CD1c-positive myeloid dendritic cell (primary cell): ENCODE data around the gene ERGIC1.

Source experiments
- DNase-seq: peaks from one replicate; pipeline ENCODE4 v3.0.0-alpha.2; 2016; ENCODE audit errors: extremely low spot score

The ERGIC1 gene

DNA sequence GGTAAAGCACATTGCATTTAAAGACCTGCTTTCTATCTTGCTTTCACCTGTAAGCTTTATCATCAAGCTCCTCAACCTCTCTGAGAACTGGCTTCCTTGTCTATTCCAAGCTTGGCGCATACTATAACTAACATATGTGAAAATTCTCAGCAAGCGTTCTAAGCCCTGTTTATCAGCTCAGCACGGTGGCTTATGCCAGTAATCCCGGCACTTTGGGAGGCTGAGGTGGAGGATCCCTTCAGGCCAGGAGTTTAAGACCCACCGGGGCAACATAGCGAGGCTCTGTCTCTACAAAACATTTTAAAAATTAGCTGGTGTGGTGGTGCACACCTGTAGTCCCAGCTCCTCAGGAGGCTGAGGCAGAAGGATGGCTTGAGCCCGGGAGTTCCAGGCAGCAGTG lies 147.9 kb downstream of the ERGIC1 start:
- no peak for DNase-seq

DNA sequence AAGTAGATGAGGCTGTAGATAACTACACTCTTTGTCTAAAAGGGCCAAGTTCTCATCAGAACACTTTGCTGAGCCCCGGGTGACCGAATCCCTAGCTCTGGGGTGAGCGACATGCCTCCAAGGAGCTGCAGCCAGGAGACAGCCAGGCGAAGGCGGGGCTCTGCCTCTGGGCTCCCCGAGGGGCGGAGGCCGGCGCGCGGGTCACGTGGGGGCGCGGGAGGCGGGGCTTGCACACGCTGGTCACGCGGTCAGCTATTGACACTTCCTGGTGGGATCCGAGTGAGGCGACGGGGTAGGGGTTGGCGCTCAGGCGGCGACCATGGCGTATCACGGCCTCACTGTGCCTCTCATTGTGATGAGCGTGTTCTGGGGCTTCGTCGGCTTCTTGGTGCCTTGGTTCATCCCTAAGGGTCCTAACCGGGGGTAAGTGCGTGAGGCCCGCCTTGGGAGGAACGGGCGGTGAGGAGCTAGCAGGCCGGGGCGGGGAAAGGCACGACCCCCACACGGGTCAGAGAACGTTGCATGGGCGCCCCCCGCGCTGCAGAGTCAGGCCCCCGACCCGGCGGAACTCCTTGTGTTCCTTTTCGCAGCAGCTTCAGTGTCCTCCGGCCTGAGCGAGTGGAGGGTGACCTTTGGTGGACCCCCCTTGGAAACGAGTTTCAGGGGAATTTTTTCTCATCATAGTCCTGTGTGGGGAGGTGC lies 149.6 kb downstream of the ERGIC1 start, which contains the start of gene ATP6V0E1:
ATP6V0E1 (plus strand) TSS at position 230 of the 702 bp plus-strand sequence; CDS start at position 320, 90 bp downstream.
- peak; percentile 95 for DNase-seq

DNA sequence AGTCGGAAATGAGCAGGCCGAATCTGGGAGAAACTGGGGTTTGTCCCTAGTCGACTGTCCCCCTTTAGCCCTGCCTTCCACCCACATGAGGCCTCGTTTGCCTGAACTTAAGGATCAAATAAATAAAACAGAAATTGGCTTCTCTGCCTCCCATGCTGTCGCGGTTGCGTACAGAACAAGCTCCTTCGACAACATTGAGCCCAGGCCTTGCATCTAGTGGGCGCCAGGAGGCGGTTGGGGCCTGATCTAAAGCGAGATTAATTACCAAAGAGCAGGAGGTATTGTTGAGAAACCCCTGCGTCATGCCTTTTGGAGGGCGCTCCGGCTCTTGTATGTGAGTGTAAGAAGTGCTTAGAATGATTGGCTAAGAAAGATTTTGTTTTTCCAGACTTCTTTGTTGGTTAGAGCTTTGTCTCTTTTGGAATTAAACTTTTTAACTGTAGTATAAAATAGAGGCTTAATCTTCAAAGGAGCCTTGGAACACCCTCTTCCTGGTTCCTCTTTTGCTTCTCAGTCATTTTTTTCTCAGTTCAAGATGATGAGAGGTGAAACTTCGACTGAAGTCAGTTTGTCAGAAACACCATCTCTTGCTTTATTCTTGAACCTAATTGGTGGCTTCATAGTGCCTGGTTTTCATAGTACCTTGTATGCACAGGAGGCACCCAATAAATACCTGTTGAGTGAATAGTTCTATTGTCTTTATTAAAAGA lies 150.3 kb downstream of the ERGIC1 start:
- DNase-seq: peak; percentile 84

DNA sequence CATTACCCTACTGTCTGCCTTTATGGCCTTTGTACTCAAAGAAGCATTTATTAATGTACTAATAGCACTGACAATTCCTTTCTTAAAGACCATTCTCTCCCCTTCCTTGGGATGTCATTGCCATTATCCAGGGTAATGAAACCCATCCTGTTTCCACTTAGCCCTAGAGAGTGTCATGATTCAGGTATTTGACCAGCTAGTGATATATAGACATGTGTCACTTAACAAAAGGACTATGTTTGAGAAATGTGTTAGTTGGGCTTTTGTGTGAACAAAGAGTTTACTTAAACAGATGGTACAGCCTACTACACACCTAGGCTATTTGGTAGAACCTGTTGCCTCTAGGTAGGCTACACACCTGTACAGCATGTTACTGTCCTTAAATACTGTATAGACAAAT lies 151.5 kb downstream of the ERGIC1 start:
- no peak for DNase-seq

DNA sequence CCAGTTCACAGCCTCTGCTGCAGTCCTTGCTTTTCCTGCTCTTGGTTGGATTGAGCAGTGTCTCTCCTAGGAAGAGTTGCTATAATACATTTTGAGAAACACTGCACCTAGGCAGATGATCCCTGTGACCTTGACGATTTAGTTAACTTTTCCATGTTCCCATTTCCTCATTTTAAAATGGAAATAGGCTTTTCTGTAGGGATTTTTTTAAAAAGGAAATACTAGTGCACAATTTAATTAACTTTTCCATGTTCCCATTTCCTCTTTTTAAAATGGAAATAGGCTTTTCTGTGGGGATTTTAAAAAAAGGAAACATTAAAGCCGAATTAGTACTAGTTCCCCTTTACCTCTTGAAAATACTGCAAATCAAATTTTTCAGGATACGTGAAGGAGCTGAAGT lies 154.2 kb downstream of the ERGIC1 start:
- peak; percentile 55 for DNase-seq

DNA sequence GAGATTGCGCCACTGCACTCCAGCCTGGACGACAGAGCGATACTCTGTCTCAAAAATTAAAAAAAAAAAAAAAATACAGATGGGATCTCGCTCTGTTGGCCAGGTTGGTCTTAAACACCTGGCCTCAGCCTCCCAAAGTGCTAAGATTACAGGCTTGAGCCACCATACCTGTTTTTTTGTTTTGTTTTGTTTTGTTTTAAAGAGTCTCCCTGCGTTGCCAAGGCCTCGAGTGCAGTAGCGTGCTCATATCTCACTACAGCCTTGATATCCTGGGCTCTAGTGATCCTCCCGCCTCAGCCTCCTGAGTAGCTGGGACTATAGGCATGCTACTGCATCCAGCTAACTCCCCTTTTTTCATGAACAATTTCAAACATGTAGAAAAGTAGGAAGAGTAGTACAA lies 156.7 kb downstream of the ERGIC1 start:
- DNase-seq: no peak

DNA sequence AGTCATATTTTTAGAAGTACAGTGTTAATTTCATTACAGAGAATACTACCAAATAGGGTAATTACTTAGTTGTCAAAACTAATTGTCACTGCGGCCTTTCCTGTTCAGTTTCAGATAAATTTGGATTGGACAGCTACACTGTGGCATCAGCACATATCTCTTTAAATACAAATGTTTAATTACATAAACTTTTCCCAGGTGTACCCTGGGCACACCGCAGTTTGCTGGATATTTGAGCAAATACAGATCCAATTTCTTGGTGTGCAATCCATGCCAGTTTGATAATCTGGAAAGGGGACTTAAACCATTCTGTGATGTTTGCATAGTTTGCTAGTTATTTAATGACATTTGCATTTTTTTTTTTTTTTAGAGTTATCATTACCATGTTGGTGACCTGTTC lies 160.4 kb downstream of the ERGIC1 start:
- DNase-seq: no peak

DNA sequence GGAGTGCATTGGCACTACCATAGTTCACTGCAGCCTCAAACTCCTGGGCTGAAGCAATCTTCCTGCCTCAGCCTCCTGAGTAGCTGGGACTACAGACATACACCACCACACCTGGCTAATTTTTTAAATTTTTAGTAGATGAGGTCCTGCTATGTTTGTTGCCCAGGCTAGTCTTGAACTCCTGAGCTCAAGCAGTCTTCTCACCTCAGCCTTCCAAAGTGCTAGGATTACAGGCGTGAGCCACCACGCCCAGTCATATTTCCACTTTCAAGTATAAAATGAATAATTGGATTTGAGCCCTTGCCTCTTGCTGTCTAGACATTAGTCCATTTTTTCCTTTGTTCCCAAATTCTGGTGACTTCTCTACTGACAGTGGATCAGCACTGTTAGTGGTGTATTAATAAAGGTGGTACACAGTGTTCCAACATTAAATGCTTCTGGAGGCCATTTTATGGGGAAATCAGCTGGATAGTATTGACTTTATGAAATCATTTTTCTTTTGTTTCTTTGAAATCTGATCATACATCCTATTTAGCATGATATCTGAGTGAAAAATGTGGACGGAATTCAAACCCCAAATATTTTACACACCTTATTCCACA lies 165.4 kb downstream of the ERGIC1 start:
- no peak for DNase-seq

DNA sequence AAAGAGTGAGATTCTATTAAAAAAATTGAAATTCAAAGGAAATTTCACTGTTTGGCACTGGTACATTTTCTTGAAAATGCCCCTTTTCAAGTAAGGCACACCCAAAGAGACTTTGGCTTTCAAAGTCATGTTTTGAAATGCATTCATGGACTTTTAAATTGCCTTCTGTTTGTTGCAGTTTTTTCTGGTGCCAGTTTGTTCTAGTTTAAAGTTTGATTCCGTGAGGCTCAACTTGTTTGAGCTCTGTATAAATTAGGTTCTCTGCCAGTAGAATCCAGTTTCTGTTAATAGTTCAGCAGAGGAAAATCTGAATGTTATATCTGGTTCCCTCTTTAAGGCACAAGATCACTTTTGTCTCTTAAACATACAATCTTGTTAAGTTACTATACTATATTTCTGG lies 165.9 kb downstream of the ERGIC1 start:
- DNase-seq: no peak

DNA sequence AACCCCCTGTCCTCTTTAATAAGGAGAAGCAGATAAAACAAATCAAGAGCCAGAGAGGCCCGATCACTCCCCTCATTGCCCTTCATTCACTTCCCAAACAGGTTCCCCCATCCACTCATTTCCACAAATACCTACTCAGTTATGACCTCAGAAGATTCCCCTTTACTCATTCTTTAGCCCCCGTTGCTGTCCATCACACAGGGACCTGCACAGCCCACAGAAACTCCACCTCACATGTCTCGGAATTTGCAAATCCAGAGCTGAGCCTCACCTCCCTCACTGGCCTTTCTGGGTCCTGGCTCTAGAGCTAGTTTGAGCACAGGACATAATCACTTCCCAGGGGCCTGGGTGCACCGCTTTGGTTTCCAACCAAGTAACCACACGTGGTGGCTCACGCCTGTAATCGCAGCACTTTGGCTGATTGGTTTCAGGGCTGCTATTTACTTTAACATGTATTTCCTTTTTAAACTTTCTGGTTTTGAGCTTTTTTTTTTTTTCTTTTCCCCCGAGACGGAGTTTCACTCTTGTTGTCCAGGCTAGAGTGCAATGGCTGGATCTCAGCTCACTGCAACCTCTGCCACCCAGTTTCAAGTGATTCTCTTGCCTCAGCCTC lies 167.3 kb downstream of the ERGIC1 start:
- DNase-seq: no peak
